Coronary artery (tissue), 2 donors: ENCODE measurements around the gene HOMER2.

Experiments used
- DNase-seq: peaks from one replicate; pipeline ENCODE4 v3.0.0-alpha.2; 2017; ENCODE audit warnings: low spot score
- H3K27ac ChIP-seq, 2 donors: fragments of 200-600 bp; sonication (generic); one replicate each; pipeline ENCODE4 v1.5.1; 2016 to 2019
- H3K4me3 ChIP-seq: fragments of 200-600 bp; sonication (generic); 2 replicates; pipeline ENCODE4 v1.5.1; 2016; ENCODE audit warnings: mild to moderate bottlenecking, moderate library complexity
- TF ChIP-seq, protein P1 (sequence below): fragments of 200-600 bp; sonication (generic); IDR thresholded peaks from one replicate; pipeline ENCODE4 v1.5.1; 2019; ENCODE audit warnings: antibody characterized with exemption

HOMER2 gene

DNA sequence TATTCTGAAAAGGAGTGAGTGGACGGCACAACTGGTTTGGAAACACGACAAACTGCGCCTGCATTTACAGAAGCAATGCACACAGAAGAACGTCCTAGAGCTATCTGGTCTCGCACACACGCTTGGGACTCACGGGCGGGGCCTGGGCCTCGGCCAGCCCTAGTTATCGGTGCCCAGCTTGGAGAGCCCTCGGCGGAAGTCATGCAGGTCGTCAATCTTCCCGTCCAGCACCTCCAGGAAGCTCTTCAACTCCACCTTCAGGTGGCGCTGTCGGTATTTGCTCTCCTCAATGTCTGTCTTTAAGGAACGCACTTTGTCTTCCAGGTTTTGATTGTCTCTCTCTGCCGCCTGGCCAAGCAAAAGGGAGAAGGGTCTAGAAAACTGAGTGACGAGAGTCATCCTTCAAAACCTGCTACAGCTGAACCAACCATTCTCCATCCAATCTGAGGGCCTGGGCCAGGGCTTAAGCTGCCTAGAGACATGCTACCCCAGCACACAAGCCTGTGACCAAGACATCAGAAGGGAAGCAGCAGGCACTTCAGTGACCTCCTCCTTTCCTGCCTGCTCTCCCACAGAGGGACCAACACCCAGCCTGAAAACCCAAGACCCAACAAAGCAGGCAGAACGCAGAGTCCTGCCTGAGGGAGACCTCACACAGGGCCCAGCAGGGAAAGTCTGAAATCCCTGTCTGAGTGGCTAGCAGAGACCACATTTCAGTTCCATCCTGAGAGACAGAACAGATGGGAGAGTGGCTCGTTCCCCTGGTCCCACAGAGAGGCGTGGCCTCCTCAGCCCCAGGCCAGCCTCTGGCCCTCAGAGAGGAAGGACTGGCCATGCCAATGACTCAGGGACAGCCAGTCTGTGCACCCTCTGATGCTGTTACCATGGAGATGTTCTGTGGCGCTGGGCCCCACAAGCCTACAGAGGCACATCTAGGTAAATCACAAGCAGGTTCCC lies 102.7 kb downstream of the HOMER2 start:
- TF ChIP-seq, protein P1, sequence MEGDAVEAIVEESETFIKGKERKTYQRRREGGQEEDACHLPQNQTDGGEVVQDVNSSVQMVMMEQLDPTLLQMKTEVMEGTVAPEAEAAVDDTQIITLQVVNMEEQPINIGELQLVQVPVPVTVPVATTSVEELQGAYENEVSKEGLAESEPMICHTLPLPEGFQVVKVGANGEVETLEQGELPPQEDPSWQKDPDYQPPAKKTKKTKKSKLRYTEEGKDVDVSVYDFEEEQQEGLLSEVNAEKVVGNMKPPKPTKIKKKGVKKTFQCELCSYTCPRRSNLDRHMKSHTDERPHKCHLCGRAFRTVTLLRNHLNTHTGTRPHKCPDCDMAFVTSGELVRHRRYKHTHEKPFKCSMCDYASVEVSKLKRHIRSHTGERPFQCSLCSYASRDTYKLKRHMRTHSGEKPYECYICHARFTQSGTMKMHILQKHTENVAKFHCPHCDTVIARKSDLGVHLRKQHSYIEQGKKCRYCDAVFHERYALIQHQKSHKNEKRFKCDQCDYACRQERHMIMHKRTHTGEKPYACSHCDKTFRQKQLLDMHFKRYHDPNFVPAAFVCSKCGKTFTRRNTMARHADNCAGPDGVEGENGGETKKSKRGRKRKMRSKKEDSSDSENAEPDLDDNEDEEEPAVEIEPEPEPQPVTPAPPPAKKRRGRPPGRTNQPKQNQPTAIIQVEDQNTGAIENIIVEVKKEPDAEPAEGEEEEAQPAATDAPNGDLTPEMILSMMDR = no peak
- H3K27ac ChIP-seq = no peak overlapping the region
- peak overlapping the region; percentile 45 for H3K4me3 ChIP-seq
- no peak for DNase-seq

DNA sequence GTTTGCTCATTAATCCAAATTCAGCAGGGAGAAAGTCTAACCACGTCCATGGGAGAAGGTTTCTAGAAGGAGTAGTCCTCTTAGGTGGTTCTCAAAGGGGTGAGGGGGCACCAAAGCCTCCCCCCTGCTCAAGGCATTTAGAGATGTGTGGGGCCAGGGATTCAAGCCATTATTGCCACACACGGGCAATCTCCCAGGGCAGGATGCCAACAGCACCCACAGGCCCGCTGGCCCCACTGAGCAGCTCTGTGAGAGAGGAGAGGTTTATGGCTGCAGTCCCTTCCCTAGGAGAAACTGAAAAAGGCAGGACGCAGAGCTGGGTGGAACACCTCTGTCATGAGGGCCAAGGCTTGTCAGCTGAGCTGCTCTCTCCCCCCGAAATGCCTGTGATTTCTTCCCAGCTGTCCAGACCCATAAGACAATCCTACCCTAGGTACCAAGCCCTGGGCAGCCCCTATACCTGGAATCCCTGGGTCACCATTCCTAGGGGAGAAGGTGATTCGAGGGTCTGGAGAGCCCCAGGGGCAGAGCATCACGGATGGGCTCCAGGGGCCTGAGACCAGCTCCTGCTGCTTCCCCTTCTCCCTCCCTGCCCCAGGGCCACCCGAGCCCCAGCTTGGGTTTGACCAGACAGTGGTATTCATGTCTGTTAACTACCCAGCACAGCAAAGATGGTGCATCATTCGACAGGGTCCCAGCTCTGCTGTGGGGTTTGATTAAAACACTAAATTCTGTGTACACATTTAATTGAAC lies 104.1 kb downstream of the HOMER2 start:
- Histone ChIP-seq H3K4me3 (no peak overlapping the region), H3K27ac (no peak overlapping the region)
- TF ChIP-seq, protein P1 = no peak
- DNase-seq = no peak

DNA sequence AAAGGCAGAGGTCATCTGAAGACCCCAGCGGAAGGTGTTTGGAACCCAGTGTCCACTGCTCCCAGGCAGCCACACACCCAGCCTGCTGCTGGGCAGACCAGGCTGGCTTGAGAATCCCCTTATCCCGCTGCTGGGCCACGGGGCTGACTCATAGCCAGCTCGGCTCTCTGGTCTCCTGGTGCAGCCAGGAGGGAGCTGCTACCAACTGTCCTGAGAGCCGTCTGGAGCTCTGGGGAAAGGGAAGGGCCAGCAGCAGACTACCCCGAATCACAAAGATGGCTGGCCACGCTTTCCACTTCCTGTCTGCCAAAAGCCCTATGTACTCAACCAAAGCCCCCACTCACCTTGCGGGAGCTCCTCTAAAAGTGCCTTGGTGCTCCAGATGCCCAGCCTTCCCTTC lies 104.8 kb downstream of the HOMER2 start:
- no peak overlapping the region for H3K27ac ChIP-seq
- DNase-seq = no peak
- TF ChIP-seq, protein P1 = no peak
- H3K4me3 ChIP-seq = no peak overlapping the region

DNA sequence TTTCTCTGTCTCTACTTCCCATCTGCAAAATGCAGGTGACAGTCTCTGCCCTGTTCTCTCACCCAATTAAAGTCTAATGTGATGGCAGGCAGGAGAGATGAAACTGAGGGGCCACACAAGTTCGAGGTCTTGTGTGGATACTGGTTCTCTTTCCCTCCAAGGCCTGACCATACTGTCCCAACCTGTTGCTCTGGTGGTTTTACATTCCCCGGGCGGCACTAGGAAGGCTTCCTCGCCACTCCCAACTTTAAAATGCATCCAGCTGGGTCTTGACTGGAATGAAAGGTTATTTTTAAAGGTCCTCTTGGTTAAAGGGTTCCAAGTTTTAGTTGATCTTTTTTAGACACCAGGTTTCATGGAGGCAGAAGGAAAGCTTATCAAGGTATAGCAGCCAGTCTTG lies 105.9 kb downstream of the HOMER2 start:
- DNase-seq = no peak
- TF ChIP-seq, protein P1 = no peak
- no peak overlapping the region for H3K4me3 ChIP-seq
- H3K27ac ChIP-seq = no peak overlapping the region

DNA sequence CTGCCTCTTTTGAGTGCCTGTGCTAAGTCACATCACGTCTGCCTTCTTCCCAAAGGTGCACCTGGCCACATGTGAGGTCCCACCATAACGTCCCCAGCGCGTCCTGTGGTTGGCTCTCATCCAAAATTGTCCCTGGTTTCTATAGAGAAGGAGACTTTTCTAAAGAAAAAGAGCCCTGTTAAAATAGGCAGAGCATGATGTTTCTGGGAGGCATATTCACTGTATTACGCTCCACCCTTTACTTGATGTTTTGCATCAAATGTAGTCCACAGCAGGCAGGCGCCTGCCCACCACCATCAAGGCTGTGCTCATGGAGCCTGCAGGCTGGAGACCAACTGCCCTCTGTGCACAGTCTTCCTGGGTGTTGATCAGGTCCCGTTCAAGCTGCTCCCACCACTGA lies 106.8 kb downstream of the HOMER2 start:
- no peak overlapping the region for H3K4me3 ChIP-seq
- DNase-seq = no peak
- TF ChIP-seq, protein P1 = no peak
- no peak overlapping the region for H3K27ac ChIP-seq

DNA sequence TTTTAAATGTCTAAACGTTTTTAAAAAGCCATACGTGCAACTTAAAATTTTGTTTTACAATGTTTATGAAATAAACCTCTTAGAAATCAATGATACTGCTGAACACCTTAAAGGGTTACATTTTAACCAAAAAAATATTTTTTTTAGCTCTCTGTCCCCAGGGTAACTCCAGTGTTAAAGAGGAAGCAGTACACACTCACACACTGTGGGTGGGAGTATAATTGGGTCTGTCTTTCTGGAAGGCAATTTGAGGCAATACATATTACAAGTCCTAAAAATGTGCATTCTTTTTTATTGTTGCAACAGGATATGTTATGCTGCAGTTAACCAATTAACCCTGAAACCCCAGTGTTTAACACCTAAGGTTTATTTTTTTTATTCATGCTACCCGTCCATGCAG lies 109.0 kb downstream of the HOMER2 start:
- Histone ChIP-seq H3K4me3 (no peak overlapping the region), H3K27ac (no peak overlapping the region)
- DNase-seq = no peak
- TF ChIP-seq, protein P1 = no peak
